AG04449 (cell line): ENCODE results near the gene SF3A2.

ENCODE experiments used
- CTCF ChIA-PET: fragments of 350-600 bp; formaldehyde crosslinking; extraction: SDS; loops from one replicate; lab custom pipeline; 2021; ENCODE audit warnings: antibody characterized with exemption; lab: Yijun Ruan, JAX
- POLR2A ChIA-PET: fragments of 400-600, 350-600 bp; formaldehyde crosslinking; extraction: SDS; loops from one replicate; lab custom pipeline; 2020; ENCODE audit warnings: antibody characterized with exemption, inconsistent platforms; lab: Yijun Ruan, JAX
- DNase-seq: peaks from one replicate; pipeline ENCODE4 v3.0.0-alpha.2; 2010; ENCODE audit warnings: low read depth, low spot score
- H3K4me3 ChIP-seq: 2 replicates; pipeline ENCODE4 v1.5.1; 2011; ENCODE audit warnings: low read depth, mild to moderate bottlenecking, control low read depth, low read length
- CTCF ChIP-seq: IDR thresholded peaks from one replicate; pipeline ENCODE4 v1.5.1; 2011; ENCODE audit warnings: mild to moderate bottlenecking, moderate library complexity, low read length, control low read depth, inconsistent platforms; ENCODE audit not compliant: insufficient read depth; ENCODE audit errors: missing control alignments

The SF3A2 gene

GRCh38 chr19:2269244-2270156, 32.9 kb downstream of the SF3A2 start:
- TF ChIP-seq CTCF = no peak
- POLR2A ChIA-PET = interaction anchor here (0.7 to 1.1 kb wide), 4 partner anchors 14 to 113 kb away, joined by 3 to 6 read pairs (median 3); no protein-coding TSS in a partner anchor
- H3K4me3 ChIP-seq = peak overlapping the region; percentile 100
- DNase-seq = peak; percentile 56
- CTCF ChIA-PET = interaction anchor here (0.9 to 1.2 kb wide), 2 partner anchors 10 to 111 kb away, joined by 3 read pairs; no protein-coding TSS in a partner anchor

GRCh38 chr19:2270157-2270422, 33.5 kb downstream of the SF3A2 start:
- TF ChIP-seq CTCF = no peak
- no peak for DNase-seq
- ChIA-PET CTCF (interaction anchor here (0.9 to 1.5 kb wide), 3 partner anchors 10 to 112 kb away, joined by 3 to 4 read pairs (median 3); no protein-coding TSS in a partner anchor), POLR2A (interaction anchor here (0.7 to 1.1 kb wide), 4 partner anchors 15 to 114 kb away, joined by 3 to 6 read pairs (median 3); no protein-coding TSS in a partner anchor)
- peak overlapping the region; percentile 100 for H3K4me3 ChIP-seq

DNA sequence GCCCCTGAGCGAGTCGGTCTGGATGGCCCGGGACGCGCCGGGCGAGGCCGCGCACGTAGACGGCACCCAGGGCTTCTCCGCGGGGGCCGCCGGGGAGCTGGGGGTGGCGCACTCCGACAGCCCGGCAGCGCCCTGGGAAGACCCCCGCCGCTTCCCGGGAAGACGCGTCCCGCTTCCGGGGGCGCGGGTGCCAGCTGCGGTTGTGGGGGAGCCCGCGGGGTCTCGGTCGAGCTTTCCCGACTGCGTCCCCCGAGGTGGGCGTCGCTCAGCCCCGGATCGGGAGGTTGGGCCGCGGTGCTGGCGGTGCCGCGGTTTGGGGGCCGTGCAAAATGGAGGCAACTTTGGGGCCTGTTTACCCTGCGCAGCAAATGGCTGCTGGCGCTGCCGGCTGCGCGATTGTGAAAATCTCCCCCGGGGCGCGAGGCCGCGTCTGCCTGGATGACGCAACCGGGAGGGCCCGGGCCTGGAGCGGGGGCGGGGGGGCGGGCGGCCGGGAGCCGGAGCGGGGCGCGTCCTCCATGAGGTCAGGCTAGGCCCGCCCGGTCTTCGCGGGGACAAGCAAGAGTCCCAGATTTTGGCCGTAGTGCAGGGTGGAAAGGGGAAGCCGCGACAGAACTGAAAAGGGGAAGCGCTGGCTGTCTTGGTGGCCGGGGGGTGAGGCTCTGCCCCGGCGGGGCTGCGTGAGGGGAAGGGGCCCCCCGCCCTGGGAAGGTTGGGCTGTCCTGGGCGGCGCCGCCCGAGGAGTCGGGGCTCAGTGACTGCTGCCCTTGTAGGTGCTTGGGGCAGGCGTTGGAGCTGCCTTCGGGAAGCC, 34.0 kb downstream of the SF3A2 start:
- peak overlapping the region; percentile 100 for H3K4me3 ChIP-seq
- ChIA-PET POLR2A (interaction anchor here (1.1 to 1.3 kb wide), 4 partner anchors 16 to 115 kb away, joined by 3 to 6 read pairs (median 4); no protein-coding TSS in a partner anchor), CTCF (interaction anchor here (0.6 to 1.5 kb wide), 6 partner anchors 11 to 120 kb away, joined by 3 to 5 read pairs (median 3); partner anchors contain the start of gene AP3D1)
- DNase-seq = no peak
- no peak for TF ChIP-seq CTCF

DNA sequence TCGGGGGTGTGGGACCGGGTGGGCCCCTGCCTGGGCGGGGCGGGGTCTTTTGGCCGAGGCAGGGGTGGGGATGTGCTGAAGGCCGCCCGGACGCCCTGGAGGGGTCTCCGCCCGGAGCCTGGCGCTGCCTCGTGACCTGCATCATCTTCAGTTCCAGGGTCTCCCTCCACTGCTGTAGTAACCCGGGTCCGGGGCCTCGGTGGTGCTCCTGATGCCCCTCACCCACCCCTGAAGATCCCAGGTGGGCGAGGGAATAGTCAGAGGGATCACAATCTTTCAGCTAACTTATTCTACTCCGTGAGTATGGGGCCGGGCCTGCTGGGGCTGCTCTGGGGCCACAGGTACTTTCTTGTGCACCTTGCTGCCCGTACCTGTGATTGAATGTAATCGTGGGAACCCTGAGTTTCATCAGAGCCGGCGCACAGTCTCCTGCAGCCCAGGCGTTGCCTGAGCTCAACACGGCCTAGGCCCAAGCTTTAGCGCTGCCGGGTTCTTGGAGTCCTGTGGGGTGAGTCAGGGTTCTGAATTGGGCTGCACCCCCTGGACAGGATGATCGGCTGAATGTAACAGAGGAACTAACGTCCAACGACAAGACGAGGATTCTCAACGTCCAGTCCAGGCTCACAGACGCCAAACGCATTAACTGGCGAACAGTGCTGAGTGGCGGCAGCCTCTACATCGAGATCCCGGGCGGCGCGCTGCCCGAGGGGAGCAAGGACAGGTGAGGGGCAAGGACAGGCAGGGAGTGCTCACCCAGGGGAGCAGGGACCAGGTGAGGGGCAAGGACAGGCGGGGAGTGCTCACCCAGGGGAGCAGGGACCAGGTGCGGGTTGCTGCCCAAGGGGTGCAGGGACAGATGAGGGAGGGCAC, 34.8 kb downstream of the SF3A2 start:
- peak overlapping the region; percentile 100 for H3K4me3 ChIP-seq
- DNase-seq = no peak
- ChIA-PET CTCF (interaction anchor here (0.6 to 3.7 kb wide), 6 partner anchors 12 to 120 kb away, joined by 3 to 16 read pairs (median 4); partner anchors contain the start of gene AP3D1), POLR2A (interaction anchor here (0.6 to 1.3 kb wide), 5 partner anchors 17 to 368 kb away, joined by 3 to 4 read pairs (median 3); no protein-coding TSS in a partner anchor)
- TF ChIP-seq CTCF = no peak

DNA sequence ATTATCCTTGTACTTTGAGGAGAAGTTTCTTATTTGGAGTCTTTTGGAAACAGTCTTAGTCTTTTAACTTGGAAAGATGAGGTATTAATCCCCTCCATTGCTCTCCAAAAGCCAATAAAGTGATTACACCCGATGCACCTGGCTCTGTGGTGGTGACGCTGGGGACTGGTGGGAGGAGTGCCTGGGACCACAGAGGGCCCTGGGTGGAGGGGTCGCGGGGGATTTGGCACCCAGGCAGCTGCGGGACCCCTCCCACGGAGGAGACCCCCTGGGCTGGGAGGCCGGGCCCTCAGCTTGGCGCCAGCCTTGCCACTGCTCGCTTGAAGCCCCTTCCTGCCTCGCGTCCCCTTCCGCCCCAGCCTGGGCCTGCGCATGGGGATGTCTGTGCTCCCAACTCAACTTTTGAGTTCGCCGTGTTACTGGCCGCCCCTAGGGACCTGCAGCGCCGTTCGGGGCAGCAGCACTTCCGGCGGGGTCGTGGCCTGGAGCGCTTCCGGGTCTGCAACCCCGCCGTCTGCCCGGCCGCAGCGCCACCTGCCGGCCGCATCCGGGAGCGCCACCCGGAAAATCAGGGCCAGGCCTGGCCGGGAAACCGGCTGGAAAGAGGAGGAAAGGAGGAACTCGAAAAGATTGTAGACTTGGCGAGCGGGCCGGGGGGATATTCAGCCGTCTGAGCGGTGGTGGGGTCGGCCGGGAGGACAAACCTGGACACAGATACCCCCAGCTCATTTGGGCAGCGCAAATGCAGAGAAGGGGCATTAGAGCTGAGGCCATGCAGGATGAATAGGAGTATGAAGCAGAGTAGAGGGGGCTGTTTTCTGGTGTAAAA, 36.9 kb downstream of the SF3A2 start:
- CTCF ChIA-PET = interaction anchor here (0.6 to 3.7 kb wide), 22 partner anchors 10 to 123 kb away, joined by 3 to 16 read pairs (median 6); partner anchors contain the start of gene LSM7
- DNase-seq = no peak
- peak; percentile 85 for TF ChIP-seq CTCF
- POLR2A ChIA-PET = no interaction called here
- H3K4me3 ChIP-seq = peak overlapping the region; percentile 48
